IMR-90 (cell line): ENCODE results near the gene SRRM3. TPM values are rescaled to one million over a fixed set of nuclear protein-coding genes. Genes with fewer than 3 reads are reported as not detected.
A peak's percentile ranks its signal among the peaks of the same experiment; 100 is the strongest.

Experiments used
- ATAC-seq: fragments of 200-7000 bp; cut with Tn5 transposase; 2 replicates; pipeline ENCODE4 v1.9.1; 2020; ENCODE audit warnings: low read depth, mild to moderate bottlenecking, moderate library complexity
- BruUV-seq: library from RNA; stranded (reverse); fragments of 400-500 nt; replicated peaks from 2 replicates; lab custom pipeline; 2021; lab: Mats Ljungman, UMichigan
- CTCF ChIA-PET: fragments of 300-600 bp; formaldehyde crosslinking; extraction: SDS; loops from one replicate; lab custom pipeline; 2021; ENCODE audit warnings: antibody characterized with exemption; lab: Yijun Ruan, JAX
- POLR2A ChIA-PET: fragments of 300-600 bp; sonication (Branson Sonifier 250); formaldehyde crosslinking; loops from one replicate; lab custom pipeline; 2022; ENCODE audit warnings: antibody characterized with exemption; ENCODE audit not compliant: unreplicated experiment; lab: Charles Lee
- DNase-seq: peaks from one replicate; pipeline ENCODE4 v3.0.0; 2013
- H2AFZ ChIP-seq: replicated peaks from 2 replicates; pipeline ENCODE3; 2013; ENCODE audit warnings: low read length, mild to moderate bottlenecking; ENCODE audit not compliant: poor library complexity
- H2AK5ac ChIP-seq: 2 replicates; pipeline ENCODE4 v1.6.1; 2013; ENCODE audit warnings: low read depth, low read length, inconsistent platforms
- H2AK9ac ChIP-seq: replicated peaks from 2 replicates; pipeline ENCODE3; 2013; ENCODE audit warnings: mild to moderate bottlenecking, low read depth, low read length, moderate library complexity; ENCODE audit not compliant: poor library complexity
- H2BK120ac ChIP-seq: 2 replicates; pipeline ENCODE4 v1.6.1; 2013; ENCODE audit warnings: low read depth, low read length, inconsistent platforms
- H2BK15ac ChIP-seq: 3 replicates; pipeline ENCODE4 v1.6.1; 2013; ENCODE audit warnings: low read depth, low read length, inconsistent platforms
- H2BK20ac ChIP-seq: 2 replicates; pipeline ENCODE4 v1.6.1; 2013; ENCODE audit warnings: low read depth, mild to moderate bottlenecking, inconsistent platforms, low read length, moderate library complexity
- H2BK5ac ChIP-seq: 2 replicates; pipeline ENCODE4 v1.6.1; 2013; ENCODE audit warnings: mild to moderate bottlenecking, low read depth, low read length, inconsistent platforms; ENCODE audit not compliant: poor library complexity, severe bottlenecking
- H3K14ac ChIP-seq: replicated peaks from 2 replicates; pipeline ENCODE4 v1.6.1; 2013; ENCODE audit warnings: low read depth, low read length, inconsistent platforms
- H3K18ac ChIP-seq: 2 replicates; pipeline ENCODE4 v1.6.1; 2013; ENCODE audit warnings: low read depth, low read length, control low read depth
- H3K23ac ChIP-seq: 2 replicates; pipeline ENCODE4 v1.6.1; 2013; ENCODE audit warnings: low read depth, low read length, inconsistent platforms
- H3K27ac ChIP-seq: 2 replicates; pipeline ENCODE4 v1.5.1; 2013; ENCODE audit warnings: mild to moderate bottlenecking, control low read depth, low read length; ENCODE audit not compliant: insufficient read depth
- H3K27me3 ChIP-seq: 2 replicates; pipeline ENCODE4 v1.6.1; 2013; ENCODE audit warnings: low read length; ENCODE audit not compliant: control insufficient read depth, insufficient read depth
- H3K36me3 ChIP-seq: 2 replicates; pipeline ENCODE4 v1.6.1; 2013; ENCODE audit warnings: low read length, mixed read lengths; ENCODE audit not compliant: control insufficient read depth, insufficient read depth
- H3K4ac ChIP-seq: 2 replicates; pipeline ENCODE4 v1.6.1; 2013; ENCODE audit warnings: low read depth, low read length, inconsistent platforms
- H3K4me1 ChIP-seq: 2 replicates; pipeline ENCODE4 v1.6.1; 2013; ENCODE audit warnings: low read length, mixed read lengths; ENCODE audit not compliant: control insufficient read depth, insufficient read depth
- H3K4me2 ChIP-seq: 2 replicates; pipeline ENCODE4 v1.6.1; 2013; ENCODE audit warnings: low read depth, mild to moderate bottlenecking, control low read depth, low read length, moderate library complexity
- H3K4me3 ChIP-seq: 2 replicates; pipeline ENCODE4 v1.5.1; 2013; ENCODE audit warnings: low read depth, mild to moderate bottlenecking, control low read depth, low read length, moderate library complexity; ENCODE audit not compliant: insufficient read depth
- H3K56ac ChIP-seq: 2 replicates; pipeline ENCODE4 v1.6.1; 2013; ENCODE audit warnings: low read length, inconsistent platforms; ENCODE audit not compliant: insufficient read depth; ENCODE audit errors: extremely low read depth
- H3K79me1 ChIP-seq, 2 experiments: 2 replicates each; pipeline ENCODE4 v1.6.1; 2013; ENCODE audit warnings: low read length in 2 of 2, inconsistent platforms in 1 of 2, low read depth in 1 of 2
- H3K9ac ChIP-seq: 2 replicates; pipeline ENCODE4 v1.6.1; 2013; ENCODE audit warnings: low read depth, low read length, control low read depth
- H3K9me1 ChIP-seq: 2 replicates; pipeline ENCODE4 v1.6.1; 2013; ENCODE audit warnings: low read length, inconsistent platforms; ENCODE audit not compliant: insufficient read depth
- H3K9me3 ChIP-seq: 2 replicates; pipeline ENCODE4 v1.6.1; 2013; ENCODE audit warnings: low read length; ENCODE audit not compliant: control insufficient read depth, insufficient read depth
- H4K20me1 ChIP-seq: 2 replicates; pipeline ENCODE4 v1.6.1; 2013; ENCODE audit warnings: low read length, inconsistent platforms; ENCODE audit not compliant: insufficient read depth
- H4K5ac ChIP-seq: 2 replicates; pipeline ENCODE4 v1.6.1; 2013; ENCODE audit warnings: mild to moderate bottlenecking, low read depth, low read length, control low read depth
- H4K8ac ChIP-seq, 2 experiments: 2 replicates each; pipeline ENCODE4 v1.6.1; 2013; ENCODE audit warnings: low read depth in 2 of 2, low read length in 2 of 2, control low read depth in 1 of 2, inconsistent platforms in 1 of 2
- H4K91ac ChIP-seq: 2 replicates; pipeline ENCODE4 v1.6.1; 2013; ENCODE audit warnings: low read depth, low read length, inconsistent platforms; ENCODE audit not compliant: insufficient read depth
- CEBPB ChIP-seq: IDR thresholded peaks from 2 replicates; pipeline ENCODE4 v1.6.1; 2012; ENCODE audit warnings: low read depth, low read length, improper control_type of control experiment
- FOS ChIP-seq: fragments of 150-350 bp; IDR thresholded peaks from 2 replicates; pipeline ENCODE4 v1.6.1; 2016; ENCODE audit warnings: low read depth, low read length
- MAFK ChIP-seq: IDR thresholded peaks from 2 replicates; pipeline ENCODE4 v1.6.1; 2012; ENCODE audit warnings: low read depth, low read length, improper control_type of control experiment
- RCOR1 ChIP-seq: IDR thresholded peaks from 2 replicates; pipeline ENCODE4 v1.6.1; 2012; ENCODE audit warnings: mild to moderate bottlenecking, low read length, improper control_type of control experiment; ENCODE audit not compliant: insufficient replicate concordance
- RFX5 ChIP-seq: IDR thresholded peaks from 2 replicates; pipeline ENCODE4 v1.8.0; 2012; ENCODE audit warnings: low read depth, mild to moderate bottlenecking, low read length, moderate library complexity
- SMC3 ChIP-seq: fragments of 150-350 bp; IDR thresholded peaks from 2 replicates; pipeline ENCODE4 v1.6.1; 2016; ENCODE audit warnings: low read depth, mild to moderate bottlenecking, antibody characterized with exemption, low read length, moderate library complexity
- WGBS, 2 experiments: methylation state at CpG; one replicate each; pipeline versions ENCODE4 v1.1.5 to v1.1.7; 2013; ENCODE audit warnings: missing lambda C conversion rate in 2 of 2; ENCODE audit not compliant: insufficient read length in 1 of 2; ENCODE audit errors: extremely low coverage in 2 of 2; 5-methylcytosine and 5-hydroxymethylcytosine counted together
- dilution Hi-C: fragments of 300-500 bp; cut with HindIII; formaldehyde crosslinking; loops from one replicate; pipeline ENCODE4 v1.14.3; 2018; ENCODE audit warnings: low sequenced_read_pairs; ENCODE audit not compliant: unreplicated experiment
- in situ Hi-C: fragments of 300-500 bp; cut with MboI; formaldehyde crosslinking; loops from 3 replicates; pipeline ENCODE4 v1.14.3; 2019; ENCODE audit warnings: low sequenced_read_pairs, inconsistent platforms, mixed read lengths
- intact Hi-C: fragments of 100-400 bp; cut with micrococcal nuclease; formaldehyde crosslinking; loops from 2 replicates; pipeline ENCODE4 v1.10.0; 2022
- polyA plus RNA-seq, 3 experiments: library from polyadenylated mRNA; depleted of rRNA; stranded (reverse); fragments of >200 nt; gene quantifications; 2 replicates each; pipeline ENCODE4 v1.2.3, GENCODE V29; 2012; ENCODE audit warnings: low replicate concordance in 1 of 3
- total RNA-seq: library from RNA; depleted of rRNA; stranded (reverse); fragments of >200 nt; gene quantifications from 2 replicates; pipeline ENCODE4 v1.2.3, GENCODE V29; 2012
- TF ChIP-seq, protein P1 (sequence below): conservative IDR thresholded peaks from 2 replicates; pipeline ENCODE4 v1.5.1; 2012; ENCODE audit warnings: mild to moderate bottlenecking, low read depth, low read length, improper control_type of control experiment

The SRRM3 gene
- total and polyA plus RNA-seq, 2 of the 4 experiments (the other 2 are of a cell fraction) = 0.18 to 2.5 TPM

DNA sequence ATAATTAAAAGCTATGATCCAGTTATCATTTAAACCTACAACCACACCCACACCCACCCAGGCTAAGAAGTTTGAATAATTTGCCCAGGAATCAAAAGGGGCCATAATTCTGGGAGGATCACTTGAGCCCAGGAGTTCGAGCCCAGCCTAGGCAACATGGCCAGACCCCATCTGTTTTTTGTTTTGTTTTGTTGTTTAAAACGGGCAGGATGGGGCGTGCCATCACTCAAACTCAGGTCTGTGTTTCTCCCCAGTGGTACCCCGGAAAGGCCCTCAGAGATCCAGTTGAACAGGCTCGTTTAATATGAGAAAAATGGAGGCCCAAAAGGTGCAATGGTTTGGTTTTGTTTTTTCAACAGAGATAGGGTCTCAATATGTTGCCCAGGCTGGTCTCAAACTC is 124.1 kb downstream of the SRRM3 start (continued):
- TF ChIP-seq RCOR1 (no peak), MAFK (no peak)

GRCh38 chr7:76326646-76327233 is 125.0 kb downstream of the SRRM3 start:
- H3K9ac ChIP-seq = no peak overlapping the region
- H2AFZ ChIP-seq = no peak overlapping the region
- H3K27ac ChIP-seq = peak overlapping the region; percentile 68; the same call in 1 of the 2 replicates
- H3K4ac ChIP-seq = no peak overlapping the region
- intact Hi-C loops = no loop called here
- no peaks in the 10 kb centered on the region for H3K9me3 ChIP-seq
- ATAC-seq = peak; percentile 62
- H4K8ac ChIP-seq = no peak overlapping the region
- peak overlapping the region; percentile 78 for H2BK5ac ChIP-seq
- H2BK120ac ChIP-seq = no peak overlapping the region
- no peak overlapping the region for H4K5ac ChIP-seq
- peaks cover 43% of the 10 kb centered on the region for H3K36me3 ChIP-seq
- no peak overlapping the region for H4K91ac ChIP-seq
- H3K27me3 ChIP-seq = no peaks in the 10 kb centered on the region
- peak; percentile 77 for TF ChIP-seq CEBPB
- no peak for TF ChIP-seq RFX5
- TF ChIP-seq MAFK = no peak
- no peak for TF ChIP-seq RCOR1
- TF ChIP-seq, protein P1, sequence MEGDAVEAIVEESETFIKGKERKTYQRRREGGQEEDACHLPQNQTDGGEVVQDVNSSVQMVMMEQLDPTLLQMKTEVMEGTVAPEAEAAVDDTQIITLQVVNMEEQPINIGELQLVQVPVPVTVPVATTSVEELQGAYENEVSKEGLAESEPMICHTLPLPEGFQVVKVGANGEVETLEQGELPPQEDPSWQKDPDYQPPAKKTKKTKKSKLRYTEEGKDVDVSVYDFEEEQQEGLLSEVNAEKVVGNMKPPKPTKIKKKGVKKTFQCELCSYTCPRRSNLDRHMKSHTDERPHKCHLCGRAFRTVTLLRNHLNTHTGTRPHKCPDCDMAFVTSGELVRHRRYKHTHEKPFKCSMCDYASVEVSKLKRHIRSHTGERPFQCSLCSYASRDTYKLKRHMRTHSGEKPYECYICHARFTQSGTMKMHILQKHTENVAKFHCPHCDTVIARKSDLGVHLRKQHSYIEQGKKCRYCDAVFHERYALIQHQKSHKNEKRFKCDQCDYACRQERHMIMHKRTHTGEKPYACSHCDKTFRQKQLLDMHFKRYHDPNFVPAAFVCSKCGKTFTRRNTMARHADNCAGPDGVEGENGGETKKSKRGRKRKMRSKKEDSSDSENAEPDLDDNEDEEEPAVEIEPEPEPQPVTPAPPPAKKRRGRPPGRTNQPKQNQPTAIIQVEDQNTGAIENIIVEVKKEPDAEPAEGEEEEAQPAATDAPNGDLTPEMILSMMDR = no peak
- TF ChIP-seq FOS = peak; percentile 82
- 0 out of 2 replicates have a peak, but pooled peaks have one; percentile 4 for TF ChIP-seq SMC3
- H2AK5ac ChIP-seq = no peak overlapping the region
- no peak overlapping the region for H2BK15ac ChIP-seq
- peak; percentile 91 for DNase-seq
- in situ Hi-C loops = no loop called here
- no peak overlapping the region for H3K4me2 ChIP-seq
- BruUV-seq = no TSS peak
- no peak overlapping the region for H3K23ac ChIP-seq
- H3K9me1 ChIP-seq = peaks cover 28% of the 10 kb centered on the region
- ChIA-PET CTCF (no interaction called here), POLR2A (interaction anchor here (0.5 kb wide), 1 partner anchor 38 kb away, joined by 3 read pairs; no protein-coding TSS in a partner anchor)
- H2AK9ac ChIP-seq = peak overlapping the region; percentile 32
- H3K4me3 ChIP-seq = no peak overlapping the region
- no peak overlapping the region for H2BK20ac ChIP-seq
- peaks cover 8% of the 10 kb centered on the region; the same call in 1 of the 2 replicates for H3K4me1 ChIP-seq
- peaks cover 17 to 84% of the 10 kb centered on the region in 2 experiments for H3K79me1 ChIP-seq
- H3K18ac ChIP-seq = no peak overlapping the region
- dilution Hi-C loops = no loop called here
- peaks cover 93% of the 10 kb centered on the region for H4K20me1 ChIP-seq
- H3K56ac ChIP-seq = no peak overlapping the region
- no CpG with 5 or more reads among the region's 5 CpGs for WGBS, 2 experiments
- 0 out of 2 replicates have a peak overlapping the region, but pooled peaks have one; percentile 12 for H3K14ac ChIP-seq
